CD14-positive monocyte (primary cell): ENCODE data around the gene SIGLEC1. TPM values are rescaled to one million over a fixed set of nuclear protein-coding genes. Genes with fewer than 3 reads are reported as not detected.

Source experiments
- DNase-seq, 3 donors: peaks; one replicate each; pipeline ENCODE4 v3.0.0-alpha.2; 2011 to 2022
- H2AFZ ChIP-seq: 2 replicates; pipeline ENCODE4 v1.6.0; 2012; ENCODE audit warnings: mild to moderate bottlenecking, low read depth, low read length, inconsistent platforms; ENCODE audit not compliant: insufficient read depth, poor library complexity, severe bottlenecking
- H3K27ac ChIP-seq, 2 donors: 1 replicate in 1 of 2; 2 replicates in 1 of 2; pipeline ENCODE4 v1.5.1; 2012 to 2013; ENCODE audit warnings: low read length in 2 of 2, control low read depth in 1 of 2, inconsistent platforms in 1 of 2, low read depth in 1 of 2, mild to moderate bottlenecking in 1 of 2
- H3K27me3 ChIP-seq, 2 donors: one replicate each; pipeline versions ENCODE4 v1.6.0 to v1.6.1; 2011 to 2013; ENCODE audit warnings: low read length in 2 of 2; ENCODE audit not compliant: control insufficient read depth in 2 of 2, insufficient read depth in 2 of 2
- H3K36me3 ChIP-seq, 2 donors: replicated peaks in 1 of 2; 1 replicate in 1 of 2; 2 replicates in 1 of 2; pipeline versions ENCODE4 v1.5.1 to v1.6.1; 2012 to 2013; ENCODE audit warnings: low read length in 2 of 2, control low read depth in 1 of 2, inconsistent platforms in 1 of 2, mild to moderate bottlenecking in 1 of 2; ENCODE audit not compliant: insufficient read depth in 2 of 2, control insufficient read depth in 1 of 2
- H3K4me1 ChIP-seq, 2 donors: 1 replicate in 1 of 2; 2 replicates in 1 of 2; pipeline versions ENCODE4 v1.5.1 to v1.6.1; 2012 to 2013; ENCODE audit warnings: low read length in 2 of 2, control low read depth in 1 of 2, inconsistent platforms in 1 of 2, mild to moderate bottlenecking in 1 of 2, moderate library complexity in 1 of 2; ENCODE audit not compliant: insufficient read depth in 2 of 2, control insufficient read depth in 1 of 2
- H3K4me2 ChIP-seq: replicated peaks from 2 replicates; pipeline ENCODE3; 2012; ENCODE audit warnings: low read length, moderate library complexity, mild to moderate bottlenecking; ENCODE audit not compliant: poor library complexity, severe bottlenecking; ENCODE audit errors: extremely low read depth
- H3K4me3 ChIP-seq, 3 experiments: fragments of 200-600 bp in 1 of 3; sonication (generic) in 1 of 3; replicated peaks in 1 of 3; 1 replicate in 2 of 3; 2 replicates in 1 of 3; pipeline ENCODE4 v1.5.1; 2011 to 2013; ENCODE audit warnings: low read length in 3 of 3, mild to moderate bottlenecking in 3 of 3, control low read depth in 2 of 3, low read depth in 2 of 3, inconsistent platforms in 1 of 3, moderate library complexity in 1 of 3
- H3K79me2 ChIP-seq: 2 replicates; pipeline ENCODE4 v1.6.0; 2012; ENCODE audit warnings: mild to moderate bottlenecking, control low read depth, inconsistent platforms, low read length, moderate library complexity; ENCODE audit not compliant: insufficient read depth
- H3K9ac ChIP-seq: 2 replicates; pipeline ENCODE4 v1.6.0; 2017; ENCODE audit warnings: low read length, mild to moderate bottlenecking; ENCODE audit not compliant: insufficient read depth, poor library complexity, severe bottlenecking
- H3K9me3 ChIP-seq, 2 donors: replicated peaks in 1 of 2; 1 replicate in 1 of 2; 2 replicates in 1 of 2; pipeline versions ENCODE4 v1.5.1 to v1.6.1; 2012 to 2013; ENCODE audit warnings: low read length in 2 of 2, control low read depth in 1 of 2; ENCODE audit not compliant: control insufficient read depth in 1 of 2, insufficient read depth in 1 of 2
- H4K20me1 ChIP-seq: 2 replicates; pipeline ENCODE4 v1.6.0; 2012; ENCODE audit warnings: mild to moderate bottlenecking, low read length, control low read depth, moderate library complexity; ENCODE audit not compliant: insufficient read depth
- H3K27ac Mint-ChIP-seq, 7 donors: one replicate each; pipeline ENCODE4 v1.8.0; 2020; ENCODE audit warnings: mild to moderate bottlenecking in 7 of 7, mixed read lengths in 7 of 7, moderate library complexity in 6 of 7, inconsistent platforms in 2 of 7
- H3K27me3 Mint-ChIP-seq, 3 donors: one replicate each; pipeline ENCODE4 v1.8.0; 2021 to 2022; ENCODE audit warnings: low read depth in 3 of 3, mild to moderate bottlenecking in 3 of 3, mixed read lengths in 3 of 3, moderate library complexity in 3 of 3, inconsistent platforms in 1 of 3
- H3K36me3 Mint-ChIP-seq, 2 donors: one replicate each; pipeline ENCODE4 v1.8.0; 2020; ENCODE audit warnings: mixed read lengths in 2 of 2, inconsistent platforms in 1 of 2, mild to moderate bottlenecking in 1 of 2
- H3K4me1 Mint-ChIP-seq: one replicate; pipeline ENCODE4 v1.8.0; 2020; ENCODE audit warnings: mild to moderate bottlenecking, mixed read lengths
- H3K4me3 Mint-ChIP-seq, 2 donors: one replicate each; pipeline ENCODE4 v1.8.0; 2020; ENCODE audit warnings: mild to moderate bottlenecking in 2 of 2, mixed read lengths in 2 of 2, moderate library complexity in 1 of 2
- H3K9me3 Mint-ChIP-seq, 7 donors: one replicate each; pipeline ENCODE4 v1.8.0; 2020 to 2022; ENCODE audit warnings: mixed read lengths in 7 of 7, mild to moderate bottlenecking in 6 of 7, moderate library complexity in 6 of 7, inconsistent platforms in 2 of 7
- WGBS: methylation state at CpG from one replicate; pipeline ENCODE4 v1.1.5; 2013; ENCODE audit warnings: missing lambda C conversion rate; ENCODE audit not compliant: insufficient coverage; 5-methylcytosine and 5-hydroxymethylcytosine counted together
- intact Hi-C, 2 donors: fragments of 100-400 bp; cut with micrococcal nuclease; formaldehyde crosslinking; loops; one replicate each; pipeline versions ENCODE4 v1.15.0 to v1.15.1; 2023
- polyA plus RNA-seq, 3 donors: library from polyadenylated mRNA; depleted of rRNA in 1 of 3; unstranded in 2 of 3; stranded (reverse) in 1 of 3; fragments of 300-500 nt in 2 of 3; fragments of >200 nt in 1 of 3; fragmentation: Illumina TruSeq in 2 of 3; gene quantifications; 1 replicate in 2 of 3; 2 replicates in 1 of 3; pipeline ENCODE4 v1.2.3, GENCODE V29; 2012 to 2021
- TF ChIP-seq, protein P1 (sequence below): fragments of 200-600 bp; IDR thresholded peaks from one replicate; pipeline ENCODE4 v1.8.0; 2022; ENCODE audit warnings: antibody characterized with exemption, mild to moderate bottlenecking

Gene SIGLEC1
- polyA plus RNA-seq, 3 donors = 1.6 to 23.5 (median 2.5) TPM

- intact Hi-C loops = no loop called here
- Mint-ChIP-seq H3K36me3 (no peaks in the 10 kb centered on the region), H3K27ac (no peak overlapping the region), H3K4me3 (peak overlapping the region in 1 of 2 donors; percentile 72), H3K4me1 (peaks cover 9% of the 10 kb centered on the region), H3K9me3 (peaks cover 0 to 1% (median 0%) of the 10 kb centered on the region in 7 donors), H3K27me3 (peaks cover 26 to 43% (median 42%) of the 10 kb centered on the region in 3 donors)
- no peak overlapping the region for H3K4me2 ChIP-seq
- peaks cover 0 to 4% of the 10 kb centered on the region in 2 donors for H3K9me3 ChIP-seq
- H3K79me2 ChIP-seq = no peaks in the 10 kb centered on the region
- TF ChIP-seq, protein P1, sequence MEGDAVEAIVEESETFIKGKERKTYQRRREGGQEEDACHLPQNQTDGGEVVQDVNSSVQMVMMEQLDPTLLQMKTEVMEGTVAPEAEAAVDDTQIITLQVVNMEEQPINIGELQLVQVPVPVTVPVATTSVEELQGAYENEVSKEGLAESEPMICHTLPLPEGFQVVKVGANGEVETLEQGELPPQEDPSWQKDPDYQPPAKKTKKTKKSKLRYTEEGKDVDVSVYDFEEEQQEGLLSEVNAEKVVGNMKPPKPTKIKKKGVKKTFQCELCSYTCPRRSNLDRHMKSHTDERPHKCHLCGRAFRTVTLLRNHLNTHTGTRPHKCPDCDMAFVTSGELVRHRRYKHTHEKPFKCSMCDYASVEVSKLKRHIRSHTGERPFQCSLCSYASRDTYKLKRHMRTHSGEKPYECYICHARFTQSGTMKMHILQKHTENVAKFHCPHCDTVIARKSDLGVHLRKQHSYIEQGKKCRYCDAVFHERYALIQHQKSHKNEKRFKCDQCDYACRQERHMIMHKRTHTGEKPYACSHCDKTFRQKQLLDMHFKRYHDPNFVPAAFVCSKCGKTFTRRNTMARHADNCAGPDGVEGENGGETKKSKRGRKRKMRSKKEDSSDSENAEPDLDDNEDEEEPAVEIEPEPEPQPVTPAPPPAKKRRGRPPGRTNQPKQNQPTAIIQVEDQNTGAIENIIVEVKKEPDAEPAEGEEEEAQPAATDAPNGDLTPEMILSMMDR = no peak
- WGBS = 77% methylated on average over 4 of the region's 11 CpGs
- no peak overlapping the region for H3K4me3 ChIP-seq
- H3K36me3 ChIP-seq = no peaks in the 10 kb centered on the region
- H3K9ac ChIP-seq = no peak overlapping the region
- peaks cover 0 to 39% of the 10 kb centered on the region in 2 donors for H3K27me3 ChIP-seq
- DNase-seq = no peak
- no peak overlapping the region for H3K27ac ChIP-seq
- no peaks in the 10 kb centered on the region for H4K20me1 ChIP-seq
- no peaks in the 10 kb centered on the region for H3K4me1 ChIP-seq
- H2AFZ ChIP-seq = no peak overlapping the region
Observed at GRCh38 chr20:3727401-3728021, 15.1 kb upstream of the SIGLEC1 start.

DNA sequence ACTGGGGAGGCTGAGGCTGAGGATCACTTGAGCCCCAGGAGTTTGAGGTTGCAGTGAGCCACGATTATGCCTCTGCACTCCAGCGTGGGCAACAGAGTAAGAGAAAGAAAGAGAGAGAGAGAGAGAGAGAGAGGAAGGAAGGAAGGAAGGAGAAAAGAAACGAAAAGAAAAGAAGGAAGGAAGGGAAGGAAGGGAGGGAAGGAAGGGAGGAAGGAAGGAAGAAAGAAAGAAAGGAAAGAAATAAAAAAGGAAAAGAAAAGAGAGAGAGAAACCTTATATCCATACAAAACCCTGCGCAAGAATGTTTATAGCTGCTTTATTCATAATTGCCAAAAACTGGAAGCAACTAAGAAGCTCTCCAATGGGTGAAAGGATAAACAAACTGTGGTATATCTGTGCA lies 12.0 kb upstream of the SIGLEC1 start:
- H4K20me1 ChIP-seq = no peaks in the 10 kb centered on the region
- Mint-ChIP-seq H3K27me3 (peaks cover 9 to 29% (median 26%) of the 10 kb centered on the region in 3 donors), H3K9me3 (peaks cover 0 to 2% (median 0%) of the 10 kb centered on the region in 7 donors), H3K4me3 (no peak overlapping the region), H3K4me1 (peaks cover 9% of the 10 kb centered on the region), H3K36me3 (no peaks in the 10 kb centered on the region), H3K27ac (no peak overlapping the region)
- H3K4me2 ChIP-seq = no peak overlapping the region
- DNase-seq = no peak
- H3K79me2 ChIP-seq = no peaks in the 10 kb centered on the region
- no peak overlapping the region for H2AFZ ChIP-seq
- H3K4me1 ChIP-seq = no peaks in the 10 kb centered on the region
- peaks cover 0 to 19% of the 10 kb centered on the region in 2 donors for H3K27me3 ChIP-seq
- no peak overlapping the region for H3K9ac ChIP-seq
- no peak overlapping the region for H3K4me3 ChIP-seq
- TF ChIP-seq, protein P1 = no peak
- intact Hi-C loops = no loop called here
- H3K9me3 ChIP-seq = no peaks in the 10 kb centered on the region
- no peaks in the 10 kb centered on the region for H3K36me3 ChIP-seq
- 86% methylated on average over 1 of the region's 4 CpGs for WGBS
- no peak overlapping the region for H3K27ac ChIP-seq
